Forelimb muscle (tissue), 1 donor: ENCODE data around the gene MFSD1. TPM values are rescaled to one million over a fixed set of nuclear protein-coding genes. Genes with fewer than 3 reads are reported as not detected.

ENCODE experiments used
- DNase-seq: peaks from one replicate; pipeline ENCODE4 v3.0.0-alpha.2; 2013; ENCODE audit warnings: low read depth
- polyA plus RNA-seq: library from polyadenylated mRNA; unstranded; fragments of 120-200 nt; gene quantifications from one replicate; pipeline ENCODE4 v1.2.1, GENCODE V29; 2013; ENCODE audit not compliant: insufficient read length

Gene MFSD1, protein sequence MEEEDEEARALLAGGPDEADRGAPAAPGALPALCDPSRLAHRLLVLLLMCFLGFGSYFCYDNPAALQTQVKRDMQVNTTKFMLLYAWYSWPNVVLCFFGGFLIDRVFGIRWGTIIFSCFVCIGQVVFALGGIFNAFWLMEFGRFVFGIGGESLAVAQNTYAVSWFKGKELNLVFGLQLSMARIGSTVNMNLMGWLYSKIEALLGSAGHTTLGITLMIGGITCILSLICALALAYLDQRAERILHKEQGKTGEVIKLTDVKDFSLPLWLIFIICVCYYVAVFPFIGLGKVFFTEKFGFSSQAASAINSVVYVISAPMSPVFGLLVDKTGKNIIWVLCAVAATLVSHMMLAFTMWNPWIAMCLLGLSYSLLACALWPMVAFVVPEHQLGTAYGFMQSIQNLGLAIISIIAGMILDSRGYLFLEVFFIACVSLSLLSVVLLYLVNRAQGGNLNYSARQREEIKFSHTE
- polyA plus RNA-seq = 25.1 TPM

DNA sequence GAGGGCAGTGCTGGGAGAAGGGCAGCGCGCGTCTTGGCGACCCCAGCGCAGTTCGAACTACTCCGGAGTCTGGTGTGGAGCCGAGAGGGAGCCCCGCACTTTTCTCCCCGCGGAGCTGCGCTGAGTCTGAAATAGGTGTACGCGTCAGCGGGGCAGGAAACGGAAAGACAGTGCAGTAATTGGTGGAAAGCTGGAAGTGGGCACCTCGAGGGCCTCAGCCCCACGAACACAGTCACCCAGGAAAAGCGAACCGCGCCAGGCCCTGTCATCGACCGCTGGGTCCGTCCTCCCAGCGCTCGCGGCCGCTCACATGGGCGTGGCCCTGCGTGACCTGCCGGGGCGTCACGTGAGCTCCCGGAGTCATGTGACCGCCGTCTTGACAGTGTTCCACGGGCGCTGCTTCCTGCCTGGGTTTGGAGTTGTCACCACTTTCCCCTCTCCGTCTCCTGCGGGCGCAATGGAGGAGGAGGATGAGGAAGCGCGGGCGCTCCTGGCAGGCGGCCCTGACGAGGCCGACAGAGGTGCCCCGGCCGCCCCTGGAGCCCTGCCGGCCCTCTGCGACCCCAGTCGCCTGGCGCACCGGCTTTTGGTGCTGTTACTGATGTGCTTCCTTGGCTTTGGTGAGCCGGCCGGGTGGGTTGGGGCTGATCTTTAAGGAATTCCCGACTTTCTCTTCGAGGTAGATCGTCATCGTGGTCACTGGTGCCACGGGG, at the start of gene MFSD1:
Gene MFSD1 (plus strand): TSS at position 359 of the 713 bp plus-strand sequence. CDS start 99 bp downstream, at position 458.
- DNase-seq = peak; percentile 80

DNA sequence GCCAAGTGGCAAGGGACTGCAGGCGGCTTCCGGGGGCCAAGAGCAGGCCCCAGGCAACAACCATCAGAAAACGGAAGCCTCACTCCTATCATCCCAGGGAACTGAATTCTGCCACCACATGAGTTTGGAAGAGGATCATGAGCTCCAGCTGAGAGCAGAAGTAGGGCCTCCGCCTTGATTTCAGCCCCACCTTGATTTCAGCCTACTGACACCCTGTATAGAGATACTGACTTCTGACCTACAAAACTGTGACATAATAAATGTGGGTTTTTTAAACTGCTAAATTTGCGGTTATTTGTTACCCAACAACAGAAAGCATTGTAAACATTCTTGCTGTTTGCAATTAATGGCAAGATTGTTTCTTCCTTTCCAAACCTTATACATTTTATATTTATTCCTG, 48.0 kb upstream of the MFSD1 start:
- DNase-seq = no peak

DNA sequence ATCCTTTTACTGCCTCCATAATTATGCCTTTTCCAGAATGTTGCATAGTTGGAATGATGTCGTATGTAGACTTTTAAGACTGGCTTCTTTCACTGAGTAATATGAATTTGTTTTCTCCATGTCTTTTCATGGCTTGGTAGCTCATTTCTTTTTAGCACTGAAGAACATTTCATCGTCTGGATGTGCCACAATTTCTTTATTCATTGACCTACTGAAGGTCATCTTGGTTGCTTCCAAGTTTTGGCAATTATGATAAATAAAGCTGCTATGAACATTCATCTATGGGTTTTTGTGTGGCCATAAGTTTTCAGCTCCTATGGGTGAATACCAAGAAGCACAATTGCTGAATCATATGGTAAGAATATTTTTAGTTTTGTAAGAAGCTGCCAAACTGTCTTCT, 46.4 kb upstream of the MFSD1 start:
- DNase-seq = no peak

DNA sequence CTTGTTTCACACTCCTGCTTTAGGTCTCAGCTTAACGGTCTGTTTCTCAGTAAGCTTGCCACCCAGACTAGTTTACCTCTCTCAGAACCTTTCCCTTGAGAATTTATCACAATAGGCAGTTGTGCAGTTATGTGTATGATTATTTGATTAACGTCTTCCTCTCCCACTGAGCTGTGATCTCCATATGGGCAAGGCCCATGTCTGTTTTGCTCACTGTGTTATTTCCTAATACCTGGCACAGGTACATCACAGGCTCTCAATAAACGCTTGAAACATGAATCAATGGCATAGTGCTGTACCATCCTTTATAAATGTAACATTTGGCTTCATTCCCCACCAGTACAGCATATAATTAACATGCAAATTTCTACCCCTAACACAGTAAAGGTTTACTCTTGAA, 40.5 kb upstream of the MFSD1 start:
- no peak for DNase-seq

DNA sequence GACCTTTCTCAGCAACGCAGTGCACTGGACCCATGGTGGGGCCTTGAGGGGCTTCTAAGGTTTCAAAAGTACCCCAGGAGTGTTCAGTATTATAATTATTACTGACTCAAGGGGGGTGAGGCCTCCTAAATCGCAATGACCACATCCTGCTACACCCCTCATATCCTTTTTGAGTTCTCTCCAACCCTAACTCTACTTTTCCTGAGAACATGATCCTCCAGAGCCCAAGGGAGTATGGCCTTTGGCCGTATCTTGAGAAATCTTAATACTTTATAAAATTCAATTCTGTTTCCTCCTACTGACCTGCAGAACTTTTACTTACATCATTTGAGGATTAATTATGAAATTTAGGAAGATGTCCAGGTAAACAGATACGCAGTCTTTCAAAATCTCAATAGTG, 39.2 kb upstream of the MFSD1 start:
- no peak for DNase-seq

DNA sequence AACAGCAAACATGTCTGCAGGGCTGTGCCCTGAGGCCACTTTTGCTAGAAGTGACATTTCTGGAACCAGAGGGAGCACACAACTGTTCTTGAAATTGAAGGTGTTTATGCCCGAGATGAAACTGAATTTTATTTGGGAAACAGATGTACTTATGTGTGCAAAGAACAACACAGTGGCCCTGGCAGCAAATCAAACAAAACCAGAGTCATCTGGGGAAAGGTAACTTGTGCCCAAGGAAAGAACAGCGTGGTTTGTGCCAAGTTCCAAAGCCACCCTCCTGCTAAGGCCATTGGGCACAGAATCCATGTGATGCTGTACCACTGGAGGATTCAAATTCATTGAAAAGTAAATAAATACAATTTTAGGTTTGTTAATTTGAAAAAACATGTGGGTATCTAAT, 38.4 kb upstream of the MFSD1 start:
- DNase-seq = no peak

DNA sequence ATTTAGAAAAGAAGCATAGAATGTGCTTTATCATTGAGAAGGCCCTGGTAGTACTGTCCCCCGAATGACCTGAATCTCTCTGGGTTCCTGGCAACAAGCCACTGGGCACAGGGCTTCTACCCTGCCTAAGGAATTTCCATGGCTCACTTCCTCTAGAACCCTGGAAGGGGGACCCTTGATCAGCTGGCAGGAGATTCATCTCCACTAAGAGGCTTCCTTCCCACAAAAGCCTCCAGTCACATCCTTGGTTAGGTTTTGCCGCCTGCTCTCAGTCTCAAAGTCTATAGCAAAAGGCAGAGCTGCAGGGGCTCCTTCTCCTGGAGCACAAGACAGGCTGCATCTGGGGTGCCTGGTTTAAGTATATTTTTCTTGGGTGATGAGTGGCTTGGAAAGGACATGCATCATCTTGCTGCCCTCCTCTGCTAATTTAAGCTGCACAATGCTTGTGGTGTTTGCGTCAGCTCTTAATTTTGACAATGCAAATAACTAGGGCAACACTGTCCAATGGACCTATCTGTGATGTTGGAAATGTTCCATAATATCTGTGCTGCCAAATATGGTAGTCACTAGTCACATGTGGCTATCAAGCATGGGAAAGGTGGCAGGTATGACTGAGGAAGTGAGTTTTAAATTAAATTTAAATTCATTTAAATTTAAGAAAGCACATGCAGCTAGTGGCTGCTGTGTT, 36.2 kb upstream of the MFSD1 start:
- DNase-seq = no peak

DNA sequence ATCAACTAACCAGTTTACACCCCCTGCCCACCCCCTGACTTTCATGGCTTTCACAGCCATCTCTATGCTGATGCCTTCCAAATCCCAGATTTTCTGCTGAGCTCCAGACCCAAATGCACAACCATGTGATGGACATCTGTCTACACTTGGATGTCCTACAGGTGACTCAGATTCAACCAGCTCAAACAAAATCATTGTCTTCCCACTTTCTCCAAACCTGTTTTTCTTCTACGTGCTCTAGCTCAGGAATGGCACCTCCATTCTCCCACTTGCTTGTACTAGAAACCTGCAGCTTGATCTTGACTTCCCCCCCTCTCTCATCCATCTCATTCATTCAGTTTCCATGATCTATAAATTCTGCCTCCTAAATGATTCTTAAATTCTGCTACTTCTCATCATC, 35.5 kb upstream of the MFSD1 start:
- DNase-seq = no peak

DNA sequence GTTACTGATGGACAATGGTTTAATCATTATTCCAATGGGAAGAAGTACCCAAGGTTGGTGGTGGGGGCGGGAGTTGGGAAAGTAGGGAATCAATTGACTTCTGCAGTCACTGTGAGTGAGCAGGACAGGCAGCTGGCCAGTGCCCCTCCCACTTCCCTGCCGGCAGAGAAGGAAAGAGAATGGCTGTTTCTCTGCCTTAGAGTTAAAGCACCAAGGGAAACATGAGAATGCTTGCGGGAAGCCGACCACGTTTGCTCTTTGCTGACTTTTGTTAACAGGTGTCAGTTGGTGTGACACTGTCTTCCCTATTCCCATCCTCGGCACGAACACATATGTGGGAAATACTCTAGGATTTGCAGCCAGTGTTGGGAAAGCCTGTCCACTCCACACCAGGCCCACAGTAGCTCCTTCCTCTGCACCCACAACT, 33.5 kb upstream of the MFSD1 start:
- DNase-seq = no peak

DNA sequence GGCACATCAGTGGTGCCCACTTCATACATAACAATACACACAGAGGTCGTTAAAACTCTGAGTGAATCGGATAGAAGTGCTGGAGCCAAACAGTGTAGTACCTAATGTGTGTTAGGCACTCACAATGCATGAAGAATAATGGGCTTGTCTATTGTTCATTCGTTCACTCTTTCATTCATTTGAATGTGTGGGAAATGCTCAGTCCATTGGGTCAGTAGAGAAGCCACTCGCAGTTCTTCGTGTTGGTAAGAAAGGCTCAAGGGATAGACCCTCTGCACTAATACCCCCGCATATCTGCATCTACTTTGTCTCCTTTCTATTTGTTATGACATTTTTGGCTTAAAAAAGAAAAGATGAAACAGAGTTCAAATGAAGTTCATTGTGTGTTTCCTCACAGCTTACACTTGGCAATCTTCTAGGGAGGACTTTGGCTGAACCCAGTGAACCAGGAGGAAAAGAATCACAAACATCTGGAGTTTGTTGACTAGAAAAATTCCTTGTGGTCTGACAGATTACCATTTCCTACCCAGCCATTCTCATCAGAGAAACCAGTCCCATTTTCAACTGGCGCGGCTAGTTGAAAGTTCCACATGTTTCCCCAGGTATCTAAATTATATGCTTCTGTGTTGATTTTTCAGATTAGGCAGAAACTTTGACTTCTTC, 32.8 kb upstream of the MFSD1 start:
- DNase-seq = peak; percentile 88

DNA sequence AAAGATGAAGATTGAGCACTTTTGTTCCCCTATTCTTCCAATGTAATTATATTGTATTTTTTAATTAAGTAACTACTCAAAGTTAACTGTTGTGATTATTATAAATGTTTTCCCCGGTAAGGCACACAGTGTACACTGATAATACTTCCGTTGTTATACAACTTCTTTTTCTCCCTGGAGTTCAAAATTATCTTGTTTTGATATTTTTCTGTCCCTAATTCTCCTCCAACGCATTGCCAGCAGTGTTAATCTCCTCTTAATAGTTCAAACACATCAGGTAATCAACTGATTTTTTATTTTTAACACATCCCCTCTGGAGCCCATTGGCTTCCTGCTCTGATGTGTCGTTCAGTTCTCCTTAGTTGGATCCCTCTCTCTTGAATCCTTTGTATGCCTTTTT, 32.3 kb upstream of the MFSD1 start:
- no peak for DNase-seq

DNA sequence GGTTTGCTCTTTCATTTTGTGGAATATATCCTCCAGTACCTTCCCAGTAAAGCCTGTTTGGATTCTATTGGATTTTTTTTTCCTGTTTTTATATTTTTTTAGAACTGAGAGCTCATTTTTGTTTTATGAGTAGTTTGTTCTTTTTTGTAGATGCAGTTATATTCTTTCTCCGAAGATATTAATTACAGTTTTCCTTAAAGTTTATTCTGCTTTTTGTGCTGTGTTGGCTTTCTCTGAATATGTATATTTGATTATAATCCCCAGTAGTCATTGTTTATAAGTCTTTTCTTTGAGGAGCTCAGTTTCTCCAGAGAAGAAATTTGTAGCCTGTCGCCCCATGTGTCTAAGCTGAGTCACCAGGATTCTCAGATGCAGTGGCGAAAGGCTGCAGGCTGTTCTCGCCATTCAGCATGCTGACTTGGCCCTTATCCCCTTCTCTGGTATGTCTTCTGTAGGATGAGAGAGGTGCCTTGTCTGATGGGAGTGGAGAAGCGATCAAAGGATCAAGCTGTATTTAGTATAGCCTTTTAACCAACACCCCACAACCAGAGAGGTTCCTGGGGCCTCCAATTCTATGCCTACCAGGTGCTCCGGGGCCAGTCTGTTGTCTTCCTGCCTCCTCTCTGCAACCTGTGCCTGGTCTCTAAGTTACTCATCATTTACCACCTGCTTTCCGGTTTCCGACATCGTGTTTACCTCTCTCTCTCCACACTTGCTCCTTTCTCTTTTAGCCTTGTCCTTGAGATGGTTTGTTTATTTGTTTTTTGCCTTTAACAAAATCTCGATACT, 31.7 kb upstream of the MFSD1 start:
- no peak for DNase-seq

DNA sequence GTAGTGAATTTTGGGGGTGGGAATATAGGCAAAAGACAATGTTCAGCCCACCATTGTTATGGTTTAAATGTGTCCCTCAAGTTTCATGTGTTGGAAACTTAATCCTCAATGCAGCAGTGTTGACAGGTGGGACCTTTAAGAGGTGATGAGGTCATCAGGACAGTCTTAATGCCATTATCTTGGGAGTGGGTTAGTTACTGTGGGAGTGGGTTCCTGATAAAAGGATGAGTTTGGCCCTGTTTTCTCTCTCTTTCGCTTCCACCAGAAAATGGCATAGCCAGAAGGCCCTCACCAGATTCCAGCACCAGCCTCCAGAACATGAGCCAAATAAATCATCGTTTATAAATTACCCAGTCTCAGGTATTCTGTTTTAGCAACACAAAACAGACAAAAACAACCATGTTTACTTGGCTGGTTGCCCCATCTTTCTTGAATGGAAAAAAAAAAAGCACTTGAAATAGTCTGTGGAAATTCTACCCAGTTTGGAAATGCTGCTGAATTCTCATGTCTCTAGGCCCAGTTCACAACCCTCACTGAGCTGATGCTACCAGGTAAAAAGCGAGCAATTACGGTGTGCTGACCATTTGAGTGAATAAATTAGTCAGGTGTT, 31.0 kb upstream of the MFSD1 start:
- no peak for DNase-seq

DNA sequence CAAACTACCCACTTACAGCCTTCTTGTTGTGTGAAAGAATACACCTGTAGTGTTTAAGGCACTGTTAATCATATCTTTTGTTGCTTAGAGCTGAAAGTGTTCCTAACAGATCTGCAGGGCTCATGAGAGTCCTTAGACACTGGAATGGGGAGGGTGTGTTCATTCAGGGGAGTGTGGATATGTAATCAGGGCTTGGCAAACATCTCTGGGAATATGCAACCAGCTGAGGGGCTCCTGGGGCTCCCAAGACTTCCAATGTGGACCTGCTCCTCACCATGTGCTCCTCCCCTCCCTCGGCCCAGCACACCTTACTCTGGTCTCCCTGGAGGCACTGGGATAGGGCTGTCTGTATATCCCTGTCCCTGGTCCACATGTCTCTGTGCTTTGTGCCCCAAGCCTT, 30.3 kb upstream of the MFSD1 start:
- DNase-seq = no peak

DNA sequence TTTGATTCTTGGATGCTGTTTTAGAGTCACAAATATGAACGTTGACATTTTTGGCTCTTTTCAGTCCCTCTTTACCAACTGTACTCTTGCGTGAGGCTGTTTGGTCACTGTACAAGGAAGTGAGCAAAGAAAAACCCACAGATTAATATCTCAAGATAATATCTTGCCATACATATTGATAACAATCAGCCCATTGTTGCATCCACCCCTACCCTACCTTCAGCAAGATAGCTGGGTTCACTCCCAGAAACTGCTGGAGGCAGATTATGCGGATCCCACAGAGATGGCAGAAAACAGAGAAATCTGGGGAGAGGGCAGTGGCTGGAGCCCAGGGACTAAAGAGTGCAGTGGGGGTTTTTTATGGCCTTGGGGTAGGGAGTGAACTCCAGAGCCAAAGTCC, 29.9 kb upstream of the MFSD1 start:
- DNase-seq = no peak

DNA sequence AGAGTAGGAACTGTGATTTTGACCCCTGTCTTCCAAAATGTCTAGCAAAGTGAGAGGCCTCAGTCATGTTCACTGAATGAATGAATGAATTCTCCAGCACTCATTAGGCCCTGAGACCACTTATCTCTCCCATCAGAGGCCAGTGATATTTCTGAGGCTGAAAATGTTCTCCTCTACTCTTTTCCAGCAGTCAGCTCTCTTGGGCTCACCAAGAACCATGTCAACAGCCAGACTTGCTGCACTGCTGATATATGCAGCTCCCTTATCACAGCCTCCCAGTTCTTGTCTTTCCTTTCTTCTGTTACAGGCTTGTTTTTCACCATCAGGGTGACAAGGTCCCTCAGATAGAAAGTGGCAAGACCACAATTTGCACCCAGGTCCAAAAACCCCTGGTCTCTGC, 28.7 kb upstream of the MFSD1 start:
- no peak for DNase-seq

DNA sequence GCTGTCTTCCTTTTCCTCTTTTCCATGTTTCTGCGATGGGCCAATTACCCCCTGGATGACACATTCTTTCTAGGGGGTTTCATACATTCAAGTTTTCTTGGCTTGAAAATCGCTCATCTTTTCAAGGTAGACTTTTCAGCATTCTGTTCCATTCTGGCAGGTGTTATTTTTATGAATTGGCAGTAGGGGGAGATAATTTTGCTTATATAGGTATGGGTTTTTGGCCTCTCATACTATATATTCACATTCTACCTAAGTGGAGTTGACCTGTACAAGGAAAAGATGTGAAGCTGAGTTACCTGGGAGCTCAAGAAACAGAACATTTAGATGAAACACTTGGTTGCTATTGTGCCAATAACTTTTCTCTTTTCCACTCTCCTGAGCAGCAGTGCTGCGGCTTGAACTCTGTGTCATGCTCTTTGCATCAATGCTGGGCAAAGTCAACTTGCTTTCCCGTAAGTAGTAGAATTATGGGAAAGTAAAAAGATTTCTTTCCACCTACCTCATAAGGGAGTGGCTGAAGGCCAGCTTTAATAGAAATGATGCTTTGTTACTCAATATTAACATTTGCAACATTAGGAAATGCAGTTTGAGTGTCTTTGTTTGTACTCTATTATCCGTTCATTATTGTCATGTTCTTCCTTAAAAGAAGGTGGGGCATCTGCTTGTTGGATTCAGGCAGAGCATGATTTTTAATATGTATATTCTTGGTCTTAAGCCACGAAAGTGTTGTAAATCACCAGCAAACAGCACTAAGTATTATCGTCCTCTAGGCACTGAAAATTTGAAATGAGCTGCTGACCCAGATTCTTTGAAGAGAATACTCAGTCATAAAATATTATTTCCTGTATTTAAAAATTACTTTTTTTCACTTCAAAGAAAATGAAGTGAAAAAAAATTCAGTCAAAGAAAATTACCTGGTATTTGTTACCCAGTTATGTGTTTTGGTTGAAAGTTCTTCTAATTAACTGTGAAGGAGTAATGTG, 27.7 kb upstream of the MFSD1 start:
- no peak for DNase-seq

DNA sequence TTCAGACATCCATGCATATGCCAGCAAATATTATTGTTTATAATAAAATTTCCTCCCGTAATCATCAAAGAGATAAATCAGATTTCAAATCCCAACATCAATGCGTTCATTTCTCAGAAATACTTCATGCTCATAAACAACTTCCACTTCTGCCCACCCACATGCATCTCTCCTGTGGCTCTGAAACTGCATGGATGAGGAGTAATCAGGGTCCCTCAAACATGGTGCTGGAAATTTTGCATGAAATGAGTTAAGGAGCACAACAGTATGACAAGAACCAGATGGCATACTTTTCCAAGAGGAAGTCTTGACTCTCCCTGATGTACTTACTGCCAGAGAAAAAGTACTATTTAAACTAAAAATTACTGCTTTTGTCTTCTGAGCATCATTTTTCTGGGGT, 26.9 kb upstream of the MFSD1 start:
- no peak for DNase-seq
